SJCRH30 (cell line): ENCODE data around the gene TIGAR. TPM values are rescaled to one million over a fixed set of nuclear protein-coding genes. Genes with fewer than 3 reads are reported as not detected.

Experiments used
- DNase-seq, 2 experiments: peaks; one replicate each; pipeline ENCODE4 v3.0.0-alpha.2; 2015 to 2020
- H3K27ac ChIP-seq: fragments of 250-450 bp; sonication (Bioruptor Pico); 2 replicates; pipeline ENCODE4 v1.5.1; 2020; ENCODE audit warnings: mild to moderate bottlenecking, moderate library complexity
- H3K27me3 ChIP-seq: fragments of 250-450 bp; sonication (Bioruptor Pico); 2 replicates; pipeline ENCODE4 v1.5.1; 2020; ENCODE audit warnings: mild to moderate bottlenecking, moderate library complexity
- H3K36me3 ChIP-seq: fragments of 250-450 bp; sonication (Bioruptor Pico); 2 replicates; pipeline ENCODE4 v1.5.1; 2020; ENCODE audit warnings: mild to moderate bottlenecking, moderate library complexity
- H3K4me1 ChIP-seq: fragments of 250-450 bp; sonication (Bioruptor Pico); 2 replicates; pipeline ENCODE4 v1.5.1; 2020; ENCODE audit warnings: mild to moderate bottlenecking, moderate library complexity
- H3K4me3 ChIP-seq: fragments of 250-450 bp; sonication (Bioruptor Pico); 2 replicates; pipeline ENCODE4 v1.5.1; 2020; ENCODE audit warnings: mild to moderate bottlenecking, moderate library complexity
- H3K9me3 ChIP-seq: fragments of 250-450 bp; sonication (Bioruptor Pico); replicated peaks from 2 replicates; pipeline ENCODE4 v1.5.1; 2020; ENCODE audit warnings: mild to moderate bottlenecking, moderate library complexity
- total RNA-seq: library from RNA; depleted of rRNA; stranded (reverse); fragments of >200 nt; shearing (Covaris generic); gene quantifications from 2 replicates; pipeline ENCODE4 v1.2.3, GENCODE V29; 2014

Gene TIGAR
- total RNA-seq, 1 experiment from 2014 or later = 21.2 TPM

- Histone ChIP-seq H3K9me3 (no peaks in the 10 kb centered on the region), H3K4me3 (no peak overlapping the region), H3K4me1 (no peaks in the 10 kb centered on the region), H3K36me3 (peaks cover 69% of the 10 kb centered on the region), H3K27me3 (no peaks in the 10 kb centered on the region), H3K27ac (no peak overlapping the region)
- DNase-seq = no peak
Observed at GRCh38 chr12:4308334-4308950, 12.6 kb upstream of the TIGAR start.

GRCh38 chr12:4311776-4312175 lies 9.2 kb upstream of the TIGAR start:
- Histone ChIP-seq H3K27ac (no peak overlapping the region), H3K27me3 (no peaks in the 10 kb centered on the region), H3K9me3 (no peaks in the 10 kb centered on the region), H3K4me3 (no peak overlapping the region), H3K36me3 (peaks cover 44% of the 10 kb centered on the region), H3K4me1 (no peaks in the 10 kb centered on the region)
- no peak for DNase-seq

GRCh38 chr12:4312251-4312650 lies 8.8 kb upstream of the TIGAR start:
- Histone ChIP-seq H3K4me3 (no peak overlapping the region), H3K36me3 (peaks cover 39% of the 10 kb centered on the region), H3K9me3 (no peaks in the 10 kb centered on the region), H3K4me1 (no peaks in the 10 kb centered on the region), H3K27ac (no peak overlapping the region), H3K27me3 (no peaks in the 10 kb centered on the region)
- DNase-seq = no peak

GRCh38 chr12:4320497-4320852 lies 538 bp upstream of the TIGAR start:
- DNase-seq = no peak

GRCh38 chr12:4322726-4323125 lies 1.7 kb downstream of the TIGAR start:
- DNase-seq = no peak
- Histone ChIP-seq H3K27me3 (no peaks in the 10 kb centered on the region), H3K9me3 (no peaks in the 10 kb centered on the region), H3K27ac (no peak overlapping the region), H3K4me3 (no peak overlapping the region; the same call in 1 of the 2 replicates), H3K4me1 (peaks cover 6% of the 10 kb centered on the region; the same call in 1 of the 2 replicates), H3K36me3 (peaks cover 3% of the 10 kb centered on the region)

More at GRCh38 chr12:4320497-4320852, 538 bp upstream of the TIGAR start:
- Histone ChIP-seq H3K27ac (peak overlapping the region; percentile 89), H3K36me3 (peaks cover 4% of the 10 kb centered on the region), H3K9me3 (no peaks in the 10 kb centered on the region), H3K4me1 (peaks cover 6% of the 10 kb centered on the region; the same call in 1 of the 2 replicates), H3K4me3 (peak overlapping the region; percentile 80), H3K27me3 (no peaks in the 10 kb centered on the region)

GRCh38 chr12:4323396-4323795 lies 2.4 kb downstream of the TIGAR start:
- Histone ChIP-seq H3K36me3 (peaks cover 3% of the 10 kb centered on the region), H3K9me3 (no peaks in the 10 kb centered on the region), H3K4me1 (peaks cover 6% of the 10 kb centered on the region; the same call in 1 of the 2 replicates), H3K27me3 (no peaks in the 10 kb centered on the region), H3K4me3 (no peak overlapping the region), H3K27ac (no peak overlapping the region)
- DNase-seq = no peak

GRCh38 chr12:4324366-4324765 lies 3.4 kb downstream of the TIGAR start:
- H3K4me3 ChIP-seq = no peak overlapping the region
- H3K27me3 ChIP-seq = no peaks in the 10 kb centered on the region
- peaks cover 6% of the 10 kb centered on the region; the same call in 1 of the 2 replicates for H3K4me1 ChIP-seq
- H3K9me3 ChIP-seq = no peaks in the 10 kb centered on the region
- H3K36me3 ChIP-seq = peaks cover 8% of the 10 kb centered on the region
- no peak overlapping the region for H3K27ac ChIP-seq
- no peak for DNase-seq

GRCh38 chr12:4325966-4326365 lies 5.0 kb downstream of the TIGAR start:
- H3K27me3 ChIP-seq = no peaks in the 10 kb centered on the region
- H3K27ac ChIP-seq = no peak overlapping the region
- no peak overlapping the region for H3K4me3 ChIP-seq
- H3K36me3 ChIP-seq = peaks cover 11% of the 10 kb centered on the region
- H3K4me1 ChIP-seq = peaks cover 3% of the 10 kb centered on the region; the same call in 1 of the 2 replicates
- DNase-seq = no peak
- no peaks in the 10 kb centered on the region for H3K9me3 ChIP-seq

- H3K9me3 ChIP-seq = no peaks in the 10 kb centered on the region
- H3K4me3 ChIP-seq = no peak overlapping the region
- no peak for DNase-seq
- H3K4me1 ChIP-seq = peaks cover 3% of the 10 kb centered on the region; the same call in 1 of the 2 replicates
- peaks cover 17% of the 10 kb centered on the region for H3K36me3 ChIP-seq
- H3K27me3 ChIP-seq = no peaks in the 10 kb centered on the region
- no peak overlapping the region for H3K27ac ChIP-seq
Observed at GRCh38 chr12:4327293-4327692, 6.3 kb downstream of the TIGAR start.

GRCh38 chr12:4330203-4330602 lies 9.2 kb downstream of the TIGAR start:
- no peak overlapping the region for H3K27ac ChIP-seq
- DNase-seq = no peak
- H3K27me3 ChIP-seq = no peaks in the 10 kb centered on the region
- no peaks in the 10 kb centered on the region for H3K9me3 ChIP-seq
- H3K4me3 ChIP-seq = no peak overlapping the region
- H3K4me1 ChIP-seq = no peaks in the 10 kb centered on the region
- H3K36me3 ChIP-seq = peaks cover 45% of the 10 kb centered on the region

GRCh38 chr12:4331221-4331620 lies 10.2 kb downstream of the TIGAR start:
- peaks cover 54% of the 10 kb centered on the region for H3K36me3 ChIP-seq
- H3K4me3 ChIP-seq = no peak overlapping the region
- no peaks in the 10 kb centered on the region for H3K9me3 ChIP-seq
- no peaks in the 10 kb centered on the region for H3K27me3 ChIP-seq
- H3K27ac ChIP-seq = no peak overlapping the region
- no peak for DNase-seq
- no peaks in the 10 kb centered on the region for H3K4me1 ChIP-seq

GRCh38 chr12:4331842-4332241 lies 10.8 kb downstream of the TIGAR start:
- no peak for DNase-seq
- H3K36me3 ChIP-seq = peaks cover 58% of the 10 kb centered on the region
- no peaks in the 10 kb centered on the region for H3K9me3 ChIP-seq
- H3K4me1 ChIP-seq = no peaks in the 10 kb centered on the region
- H3K27me3 ChIP-seq = no peaks in the 10 kb centered on the region
- no peak overlapping the region for H3K4me3 ChIP-seq
- no peak overlapping the region for H3K27ac ChIP-seq

- no peak overlapping the region for H3K4me3 ChIP-seq
- no peaks in the 10 kb centered on the region for H3K27me3 ChIP-seq
- H3K9me3 ChIP-seq = peaks cover 22% of the 10 kb centered on the region
- H3K27ac ChIP-seq = no peak overlapping the region
- DNase-seq = no peak
- no peaks in the 10 kb centered on the region for H3K4me1 ChIP-seq
- peaks cover 52% of the 10 kb centered on the region for H3K36me3 ChIP-seq
Observed at GRCh38 chr12:4346931-4347330, 25.9 kb downstream of the TIGAR start.

- no peaks in the 10 kb centered on the region for H3K9me3 ChIP-seq
- peaks cover 35% of the 10 kb centered on the region for H3K36me3 ChIP-seq
- no peak overlapping the region for H3K4me3 ChIP-seq
- no peaks in the 10 kb centered on the region for H3K4me1 ChIP-seq
- peak; percentile 9 to 21 for DNase-seq
- no peaks in the 10 kb centered on the region for H3K27me3 ChIP-seq
- no peak overlapping the region for H3K27ac ChIP-seq
Observed at GRCh38 chr12:4353785-4354208, 32.8 kb downstream of the TIGAR start.

GRCh38 chr12:4355156-4356040 lies 34.4 kb downstream of the TIGAR start:
- H3K9me3 ChIP-seq = no peaks in the 10 kb centered on the region
- H3K27me3 ChIP-seq = no peaks in the 10 kb centered on the region
- H3K4me3 ChIP-seq = no peak overlapping the region
- H3K4me1 ChIP-seq = no peaks in the 10 kb centered on the region
- H3K36me3 ChIP-seq = peaks cover 28% of the 10 kb centered on the region
- H3K27ac ChIP-seq = no peak overlapping the region
- DNase-seq = no peak
